K562 (cell line): ENCODE measurements around the gene CALU. TPM values are rescaled to one million over a fixed set of nuclear protein-coding genes. Genes with fewer than 3 reads are reported as not detected.
A peak's percentile ranks its signal among the peaks of the same experiment; 100 is the strongest.

Source experiments
- ATAC-seq: fragments of 200-7000 bp; cut with Tn5 transposase; 3 replicates; pipeline ENCODE4 v1.9.1; 2020; ENCODE audit warnings: moderate library complexity
- BruUV-seq: library from RNA; stranded (reverse); fragments of 400-500 nt; replicated peaks from 2 replicates; lab custom pipeline; 2021; lab: Mats Ljungman, UMichigan
- CTCF ChIA-PET: fragments of 300-600 bp; formaldehyde crosslinking; extraction: SDS; loops from one replicate; lab custom pipeline; 2021; ENCODE audit warnings: low intra/inter-chr PET ratio; lab: Yijun Ruan, JAX
- POLR2A ChIA-PET: fragments of 300-600, 350-650 bp; sonication (Branson Sonifier 250); formaldehyde crosslinking; extraction: SDS; loops from one replicate; lab custom pipeline; 2021; ENCODE audit warnings: antibody characterized with exemption, inconsistent platforms; lab: Yijun Ruan, JAX
- DNase-seq, 4 experiments: peaks; one replicate each; pipeline versions ENCODE4 v3.0.0 to v3.0.0-alpha.2; 2011 to 2018; ENCODE audit warnings: low spot score in 3 of 4, mixed read lengths in 3 of 4; ENCODE audit errors: extremely low read depth in 1 of 4
- FAIRE-seq: peaks from 2 replicates; lab custom pipeline; 2011; peaks lifted over from hg19 to GRCh38; lab: Jason Lieb, UNC
- H2AFZ ChIP-seq: 2 replicates; pipeline ENCODE4 v1.6.0; 2011; ENCODE audit warnings: low read depth, low read length, control low read depth, inconsistent platforms
- H3K27ac ChIP-seq: fragments of 200-600 bp; 3 replicates; pipeline ENCODE4 v1.8.0; 2011; ENCODE audit warnings: low read depth, mild to moderate bottlenecking, control low read depth, inconsistent platforms, low read length, moderate library complexity, mixed read lengths; ENCODE audit errors: extremely low read depth
- H3K27me3 ChIP-seq, 2 experiments: fragments of 300-600 bp in 1 of 2; 2 replicates in 1 of 2; 3 replicates in 1 of 2; pipeline versions ENCODE4 v1.6.0 to v1.8.0; 2011; ENCODE audit warnings: inconsistent platforms in 2 of 2, low read length in 2 of 2, mild to moderate bottlenecking in 1 of 2, mixed read lengths in 1 of 2, moderate library complexity in 1 of 2; ENCODE audit not compliant: control insufficient read depth in 2 of 2, insufficient read depth in 2 of 2
- H3K36me3 ChIP-seq: fragments of 300-600 bp; 3 replicates; pipeline ENCODE4 v1.8.0; 2011; ENCODE audit warnings: mild to moderate bottlenecking, low read length, inconsistent platforms; ENCODE audit not compliant: control insufficient read depth, insufficient read depth
- H3K4me1 ChIP-seq, 2 experiments: fragments of 200-600 bp in 1 of 2; replicated peaks in 1 of 2; 2 replicates in 1 of 2; 3 replicates in 1 of 2; pipeline versions ENCODE4 v1.5.1 to v1.8.0; 2011; ENCODE audit warnings: inconsistent platforms in 2 of 2, low read length in 2 of 2, mild to moderate bottlenecking in 1 of 2, mixed read lengths in 1 of 2, moderate library complexity in 1 of 2; ENCODE audit not compliant: control insufficient read depth in 2 of 2, insufficient read depth in 2 of 2
- H3K4me2 ChIP-seq: 2 replicates; pipeline ENCODE4 v1.6.1; 2011; ENCODE audit warnings: low read length, control low read depth, inconsistent platforms, mixed read lengths; ENCODE audit not compliant: insufficient read depth
- H3K4me3 ChIP-seq: fragments of 200-600 bp; sonication (generic), shearing (Covaris generic); 2 replicates; pipeline ENCODE4 v1.5.1; 2016; ENCODE audit warnings: control low read depth, inconsistent platforms
- H3K79me2 ChIP-seq: fragments of 200-600 bp; 3 replicates; pipeline ENCODE4 v1.8.0; 2011; ENCODE audit warnings: low read length, inconsistent platforms; ENCODE audit not compliant: control insufficient read depth, insufficient read depth
- H3K9ac ChIP-seq, 2 experiments: 2 replicates each; pipeline versions ENCODE4 v1.6.0 to v1.6.1; 2011; ENCODE audit warnings: low read depth in 2 of 2, low read length in 2 of 2, control low read depth in 1 of 2, inconsistent platforms in 1 of 2, mild to moderate bottlenecking in 1 of 2, mixed read lengths in 1 of 2; ENCODE audit not compliant: insufficient read depth in 1 of 2
- H3K9me1 ChIP-seq: one replicate; pipeline ENCODE4 v1.6.0; 2011; ENCODE audit warnings: inconsistent platforms, mild to moderate bottlenecking, low read length, moderate library complexity; ENCODE audit not compliant: control insufficient read depth, insufficient read depth
- H3K9me3 ChIP-seq: replicated peaks from 2 replicates; pipeline ENCODE4 v1.5.1; 2011; ENCODE audit warnings: low read depth, low read length, inconsistent platforms; ENCODE audit not compliant: control insufficient read depth, insufficient read depth
- H4K20me1 ChIP-seq: replicated peaks from 2 replicates; pipeline ENCODE4 v1.6.1; 2011; ENCODE audit warnings: low read length, inconsistent platforms, mixed read lengths; ENCODE audit not compliant: control insufficient read depth, insufficient read depth
- CHD1 ChIP-seq: fragments of 200-600 bp; sonication (generic); IDR thresholded peaks from one replicate; pipeline ENCODE4 v1.6.1; 2012; ENCODE audit warnings: mild to moderate bottlenecking, moderate library complexity, low read length, inconsistent platforms
- E2F8 ChIP-seq: fragments of 450-650 bp; IDR thresholded peaks from 2 replicates; pipeline ENCODE4 v1.7.1; 2018; ENCODE audit warnings: mild to moderate bottlenecking, low read depth; ENCODE audit not compliant: partially characterized antibody
- ETV1 ChIP-seq: fragments of 450-650 bp; conservative IDR thresholded peaks from 2 replicates; pipeline ENCODE4 v1.6.1; 2016; ENCODE audit warnings: missing genetic modification characterization, control low read depth, low read depth, missing compliant biosample characterization
- HMG20B ChIP-seq: fragments of 250-450 bp; sonication (Bioruptor Pico); IDR thresholded peaks from 2 replicates; pipeline ENCODE4 v1.5.0; 2021; ENCODE audit warnings: mild to moderate bottlenecking
- HNRNPK ChIP-seq: fragments of 200-400 bp; formaldehyde crosslinking; IDR thresholded peaks from one replicate; pipeline ENCODE4 v1.6.1; 2018; ENCODE audit warnings: mild to moderate bottlenecking, low read depth, low read length; ENCODE audit not compliant: poor library complexity, severe bottlenecking
- KHSRP ChIP-seq: fragments of 450-650 bp; IDR thresholded peaks from 2 replicates; pipeline ENCODE4 v1.6.1; 2017
- RFX1 ChIP-seq: fragments of 450-650 bp; IDR thresholded peaks from 2 replicates; pipeline ENCODE4 v1.6.1; 2016; ENCODE audit warnings: mild to moderate bottlenecking, moderate library complexity
- SPI1 ChIP-seq: IDR thresholded peaks from 2 replicates; pipeline ENCODE4 v1.6.1; 2011; ENCODE audit warnings: low read depth, low read length, control low read depth, borderline replicate concordance
- ZFP36 ChIP-seq: fragments of 150-350 bp; IDR thresholded peaks from 2 replicates; pipeline ENCODE4 v1.6.1; 2018; ENCODE audit warnings: low read length, low read depth; ENCODE audit not compliant: partially characterized antibody
- ZNF133 ChIP-seq: fragments of 250-450 bp; sonication (Bioruptor Pico); IDR thresholded peaks from 2 replicates; pipeline ENCODE4 v1.4.0; 2020; ENCODE audit warnings: mild to moderate bottlenecking
- ZNF134 ChIP-seq: fragments of 250-450 bp; sonication (Bioruptor Pico); conservative IDR thresholded peaks from 2 replicates; pipeline ENCODE4 v1.4.0; 2020
- ZNF282 ChIP-seq: sonication (generic); formaldehyde crosslinking; IDR thresholded peaks from 2 replicates; pipeline ENCODE4 v1.8.1; 2023; ENCODE audit warnings: missing genetic modification reagents
- WGBS: fragments of 100-300 bp; shearing (Covaris generic); methylation state at CpG from one replicate; pipeline ENCODE4 v1.1.6; 2016; ENCODE audit warnings: low coverage, mixed read lengths; ENCODE audit not compliant: insufficient coverage; ENCODE audit errors: missing lambda C conversion rate; 5-methylcytosine and 5-hydroxymethylcytosine counted together
- in situ Hi-C: fragments of 300-500 bp; cut with MboI; formaldehyde crosslinking; loops from 4 replicates; pipeline ENCODE4 v1.15.0; 2018; ENCODE audit warnings: inconsistent platforms, mixed read lengths
- intact Hi-C: fragments of 100-400 bp; cut with micrococcal nuclease; formaldehyde crosslinking; loops from 2 replicates; pipeline ENCODE4 v1.14.2; 2022
- polyA plus RNA-seq, 8 experiments: library from polyadenylated mRNA; depleted of rRNA in 4 of 8; stranded (reverse) in 5 of 8; unstranded in 3 of 8; fragments of >200 nt; fragmentation: Nextera tagmentation in 2 of 8; fragmentation: Illumina TruSeq in 1 of 8; extraction: Ambion mirVana in 2 of 8; extraction: Trizol in 1 of 8; gene quantifications; 2 replicates each; pipeline versions ENCODE4 v1.2.1 to v1.2.3, GENCODE V29; 2011 to 2014; ENCODE audit warnings: inconsistent platforms in 1 of 8, missing spikeins in 1 of 8
- total RNA-seq, 7 experiments: library from RNA; depleted of rRNA in 6 of 7; stranded (reverse); fragments of >200 nt in 6 of 7; fragmentation: Illumina TruSeq in 2 of 7; extraction: Trizol in 2 of 7; gene quantifications; 2 replicates each; pipeline versions ENCODE4 v1.2.1 to v1.2.3, GENCODE V29; 2011 to 2021; ENCODE audit warnings: low replicate concordance in 1 of 7
- TF ChIP-seq, protein P1 (sequence below), 2 experiments: fragments of 250-450 bp in 1 of 2; fragments of 450-650 bp in 1 of 2; sonication (Bioruptor Pico) in 1 of 2; IDR thresholded peaks; 2 replicates each; pipeline versions ENCODE4 v1.6.1 to v1.8.0; 2016 to 2021; ENCODE audit warnings: mild to moderate bottlenecking in 2 of 2, moderate library complexity in 2 of 2, missing compliant biosample characterization in 1 of 2, missing genetic modification characterization in 1 of 2
- TF ChIP-seq, protein P2 (sequence below): fragments of 450-650 bp; IDR thresholded peaks from 2 replicates; pipeline ENCODE4 v1.6.1; 2016

The CALU gene
- total and polyA plus RNA-seq, 9 of the 15 experiments (the other 6 are each of a cell fraction or from before 2014, with no cell fraction given): 166 to 286 (median 215) TPM

DNA sequence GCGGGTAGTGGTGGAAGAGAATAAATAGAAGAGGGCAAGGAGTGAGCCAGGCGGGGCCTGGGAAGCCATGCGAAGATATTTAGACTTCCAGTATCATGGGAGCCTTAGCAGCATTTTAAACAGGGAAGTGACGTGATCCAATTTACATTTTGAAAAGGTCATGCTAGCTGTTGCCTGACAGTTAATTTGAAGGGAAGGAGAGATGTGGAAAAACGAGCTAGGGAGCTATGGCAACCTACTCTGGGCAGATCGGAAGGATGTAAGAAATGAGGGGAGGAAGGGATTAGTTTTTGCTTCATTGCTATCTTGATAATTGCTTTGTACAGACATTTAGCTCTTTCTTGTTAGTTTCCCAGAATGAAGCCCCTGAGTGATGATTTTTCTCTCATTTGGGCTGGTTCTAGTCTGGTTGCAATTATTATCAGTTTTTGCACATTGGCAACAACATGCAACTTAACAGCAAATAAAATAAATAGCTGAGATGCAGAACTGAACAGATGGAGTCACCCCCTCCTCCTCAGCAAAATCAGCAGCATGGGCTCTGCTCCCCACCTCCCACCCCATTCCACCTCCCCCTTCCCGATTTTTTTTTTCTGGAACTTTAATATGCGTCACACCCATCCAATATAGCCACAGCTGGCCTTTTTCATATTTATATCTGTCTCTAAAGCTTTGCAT, 13.0 kb upstream of the CALU start:
- no peaks in the 10 kb centered on the region for H3K36me3 ChIP-seq
- ATAC-seq (no peak), DNase-seq (no peak), FAIRE-seq (no peak)
- H4K20me1 ChIP-seq: no peaks in the 10 kb centered on the region
- no peaks in the 10 kb centered on the region for H3K79me2 ChIP-seq
- no TSS peak for BruUV-seq
- in situ Hi-C loops: no loop called here
- H3K4me3 ChIP-seq: no peak overlapping the region
- no peak overlapping the region for H3K9ac ChIP-seq
- WGBS: 43% methylated on average over 8 of the region's 8 CpGs
- H2AFZ ChIP-seq: peak overlapping the region; percentile 79
- intact Hi-C loops: no loop called here
- peak overlapping the region; percentile 1; the same call in 1 of the 2 replicates for H3K4me2 ChIP-seq
- peaks cover 5 to 6% of the 10 kb centered on the region in 2 experiments; a peak in 1 of 5 replicates for H3K27me3 ChIP-seq
- H3K9me1 ChIP-seq: no peaks in the 10 kb centered on the region
- no peaks in the 10 kb centered on the region for H3K9me3 ChIP-seq
- TF ChIP-seq KHSRP (no peak), SPI1 (0 out of 2 replicates have a peak, but pooled peaks have one; percentile 0), ZFP36 (no peak), ZNF134 (no peak), ZNF133 (CRISPR knock-in tag) (no peak), CHD1 (no peak), HNRNPK (no peak), E2F8 (no peak), RFX1 (peak; percentile 53; the same call in 1 of the 2 replicates), ZNF282 (CRISPR knock-in tag) (no peak), HMG20B (no peak), ETV1 (tag) (peak; percentile 7; the same call in 1 of the 2 replicates)
- TF ChIP-seq, protein P1, sequence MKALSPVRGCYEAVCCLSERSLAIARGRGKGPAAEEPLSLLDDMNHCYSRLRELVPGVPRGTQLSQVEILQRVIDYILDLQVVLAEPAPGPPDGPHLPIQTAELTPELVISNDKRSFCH (CRISPR knock-in tag; IDR thresholded peaks at IDR 0.05): no peak
- TF ChIP-seq, protein P1 (tag; IDR thresholded peaks at IDR 0.05): peak; percentile 86; the same call in 1 of the 2 replicates
- TF ChIP-seq, protein P2, sequence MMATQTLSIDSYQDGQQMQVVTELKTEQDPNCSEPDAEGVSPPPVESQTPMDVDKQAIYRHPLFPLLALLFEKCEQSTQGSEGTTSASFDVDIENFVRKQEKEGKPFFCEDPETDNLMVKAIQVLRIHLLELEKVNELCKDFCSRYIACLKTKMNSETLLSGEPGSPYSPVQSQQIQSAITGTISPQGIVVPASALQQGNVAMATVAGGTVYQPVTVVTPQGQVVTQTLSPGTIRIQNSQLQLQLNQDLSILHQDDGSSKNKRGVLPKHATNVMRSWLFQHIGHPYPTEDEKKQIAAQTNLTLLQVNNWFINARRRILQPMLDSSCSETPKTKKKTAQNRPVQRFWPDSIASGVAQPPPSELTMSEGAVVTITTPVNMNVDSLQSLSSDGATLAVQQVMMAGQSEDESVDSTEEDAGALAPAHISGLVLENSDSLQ: 0 out of 2 replicates have a peak, but pooled peaks have one; percentile 34
- no peak overlapping the region for H3K27ac ChIP-seq
- ChIA-PET POLR2A (interaction anchor here (0.6 to 16.5 kb wide), 5 partner anchors 13 to 612 kb away, joined by 3 to 242 read pairs (median 5); partner anchors contain the start of gene CALU), CTCF (no interaction called here)
- H3K4me1 ChIP-seq: peaks cover 3 to 7% of the 10 kb centered on the region in 2 experiments
